Mononuclear cell (primary cell): ENCODE measurements around the gene RGS17. TPM values are rescaled to one million over a fixed set of nuclear protein-coding genes. Genes with fewer than 3 reads are reported as not detected.
"Not testable (repeated sequence)": the region's sequence is repeated elsewhere in the genome, so short reads cannot be mapped to it uniquely, and the experiment has no call there.

Source experiments
- H3K27me3 ChIP-seq: 2 replicates; pipeline ENCODE4 v1.6.0; 2011; ENCODE audit warnings: low read length, control low read depth; ENCODE audit not compliant: insufficient read depth
- H3K4me1 ChIP-seq: 2 replicates; pipeline ENCODE4 v1.5.1; 2011; ENCODE audit warnings: mild to moderate bottlenecking, low read length, control low read depth; ENCODE audit not compliant: insufficient read depth
- H3K4me3 ChIP-seq: 2 replicates; pipeline ENCODE4 v1.5.1; 2011; ENCODE audit warnings: mild to moderate bottlenecking, low read length, moderate library complexity
- H3K9me3 ChIP-seq: 2 replicates; pipeline ENCODE4 v1.5.1; 2011; ENCODE audit warnings: low read depth, mild to moderate bottlenecking, control low read depth, low read length
- total RNA-seq: library from RNA; depleted of rRNA; stranded (reverse); fragments of >200 nt; gene quantifications from one replicate; pipeline ENCODE4 v1.2.3, GENCODE V29; 2012

The RGS17 gene
- total RNA-seq, 1 donor = not detected

DNA sequence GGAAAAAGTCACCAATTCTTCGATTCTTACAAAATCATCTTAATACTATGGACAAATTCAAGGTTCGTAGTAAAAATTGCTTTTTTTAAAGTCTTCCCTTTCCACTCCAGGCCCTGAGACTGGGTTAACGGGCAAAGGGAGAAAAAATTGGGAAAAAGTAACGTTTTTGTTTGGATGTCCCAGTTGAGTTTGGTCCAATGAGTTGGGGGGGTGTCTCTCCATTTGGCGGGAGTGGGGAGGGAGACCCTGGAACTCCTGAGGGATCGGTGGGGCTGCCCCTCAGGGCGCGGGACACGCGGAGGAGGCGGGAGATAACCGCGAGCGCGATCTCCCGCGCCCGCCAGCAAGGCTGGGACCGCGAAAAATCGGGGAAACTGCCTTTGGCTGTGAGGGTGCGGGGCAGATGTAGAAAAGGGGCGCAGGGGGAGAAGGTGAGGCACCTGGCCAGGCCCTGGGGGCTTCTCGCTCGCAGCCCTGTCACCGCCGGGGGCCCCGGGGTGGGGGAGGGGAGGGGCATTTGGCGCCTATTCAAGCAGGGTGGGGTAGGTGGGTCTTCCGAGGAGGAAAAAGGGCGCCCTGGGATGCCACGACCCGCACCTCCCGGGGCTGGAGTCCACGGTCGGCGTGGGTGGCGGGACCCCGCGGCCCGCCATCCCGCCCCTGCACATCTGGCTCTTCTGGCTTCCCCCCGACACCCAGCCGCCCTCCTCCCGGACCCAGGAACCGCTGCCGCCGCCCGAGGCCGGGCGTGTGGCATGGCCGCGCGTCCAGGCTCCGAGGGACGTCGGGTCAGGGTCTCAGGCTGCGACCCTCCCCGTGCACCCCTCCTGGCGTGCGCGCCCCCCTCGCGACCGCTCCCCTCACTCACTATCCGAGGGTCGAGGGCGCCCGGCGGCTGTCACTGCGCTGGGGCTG lies 148.8 kb downstream of the RGS17 start:
- H3K4me3 ChIP-seq = peak overlapping the region; percentile 95
- no peaks in the 10 kb centered on the region for H3K27me3 ChIP-seq
- H3K9me3 ChIP-seq = no peaks in the 10 kb centered on the region
- H3K4me1 ChIP-seq = peaks cover 44% of the 10 kb centered on the region

DNA sequence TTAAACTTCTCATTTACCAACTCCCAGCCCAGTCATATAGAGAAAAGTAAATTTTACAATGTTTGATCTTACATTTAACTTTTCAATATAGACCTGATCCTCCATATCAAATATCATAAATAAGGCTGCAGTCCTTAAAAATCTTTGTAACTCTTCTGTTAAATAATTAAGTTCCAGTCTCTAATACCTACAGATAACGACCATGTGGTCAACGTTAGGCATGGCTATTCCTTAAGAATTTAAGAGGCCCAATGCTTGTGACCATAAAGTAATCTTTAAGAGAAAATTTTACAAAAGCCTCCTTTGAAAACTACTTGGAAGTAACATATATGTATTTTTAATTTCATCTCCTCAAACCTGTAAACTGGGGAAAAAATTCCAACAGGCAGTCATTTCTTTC lies 149.9 kb downstream of the RGS17 start:
- Histone ChIP-seq H3K9me3 (no peaks in the 10 kb centered on the region), H3K4me3 (no peak overlapping the region), H3K4me1 (peaks cover 53% of the 10 kb centered on the region), H3K27me3 (no peaks in the 10 kb centered on the region)

DNA sequence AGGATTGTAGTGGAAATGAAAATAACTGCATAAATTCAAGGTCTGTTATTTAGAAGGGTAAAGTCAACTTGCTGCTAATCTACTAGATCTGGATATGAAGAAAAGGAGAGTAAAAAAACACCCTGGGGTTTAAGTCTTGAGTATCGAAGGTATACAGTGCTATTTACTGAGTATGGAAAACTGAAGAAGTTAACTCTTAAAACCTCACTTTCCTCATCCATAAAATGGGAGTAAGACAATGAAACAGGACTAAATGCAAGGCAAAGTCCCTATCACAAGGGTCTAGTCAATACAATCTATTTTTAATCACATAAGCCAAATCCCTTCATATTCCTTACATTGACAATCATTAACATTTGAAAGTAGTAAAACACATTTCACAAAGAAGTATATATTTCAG lies 150.4 kb downstream of the RGS17 start:
- Histone ChIP-seq H3K4me3 (no peak overlapping the region), H3K27me3 (no peaks in the 10 kb centered on the region), H3K4me1 (peaks cover 57% of the 10 kb centered on the region), H3K9me3 (no peaks in the 10 kb centered on the region)

DNA sequence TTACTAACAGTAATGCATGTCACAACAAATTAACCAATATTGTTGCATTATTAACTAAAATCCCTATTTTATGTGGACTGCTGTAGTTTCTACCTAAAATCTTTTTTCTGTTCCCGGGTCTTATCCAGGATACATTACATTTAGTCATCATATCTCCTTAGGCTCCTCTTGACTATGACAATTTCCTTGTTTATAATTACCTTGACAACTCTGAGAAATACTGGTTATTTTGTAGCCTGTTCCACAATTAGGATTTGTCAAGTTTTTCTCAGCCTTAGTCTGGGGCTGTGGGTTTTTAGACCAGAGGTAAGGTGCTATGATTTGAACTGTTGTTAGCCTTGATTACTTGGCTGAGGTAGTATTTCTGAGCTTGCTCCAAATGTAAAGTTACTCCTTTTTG lies 152.0 kb downstream of the RGS17 start:
- Histone ChIP-seq H3K27me3 (no peaks in the 10 kb centered on the region), H3K4me1 (peaks cover 54% of the 10 kb centered on the region), H3K9me3 (no peaks in the 10 kb centered on the region), H3K4me3 (no peak overlapping the region)

DNA sequence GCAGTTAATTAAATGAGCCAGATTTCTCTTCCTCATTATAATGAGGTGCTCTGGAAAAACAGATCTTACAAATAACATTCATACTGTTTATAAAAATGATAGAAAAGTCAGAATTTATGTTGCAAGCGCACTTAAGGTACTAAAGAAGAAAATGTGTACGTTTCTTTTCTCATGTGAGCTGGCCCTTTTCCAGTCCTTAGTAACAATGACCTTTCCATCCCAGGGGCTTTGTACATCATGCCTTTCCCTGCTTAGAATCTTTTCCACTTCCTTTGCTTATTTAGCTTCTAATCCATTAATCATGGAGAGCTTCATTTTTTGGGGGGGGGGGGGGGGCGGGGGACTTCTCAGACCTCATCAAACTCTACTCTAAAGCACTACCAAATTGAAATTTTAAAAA lies 153.0 kb downstream of the RGS17 start:
- Histone ChIP-seq H3K4me3 (no peak overlapping the region), H3K4me1 (peaks cover 61% of the 10 kb centered on the region), H3K27me3 (no peaks in the 10 kb centered on the region), H3K9me3 (no peaks in the 10 kb centered on the region)

DNA sequence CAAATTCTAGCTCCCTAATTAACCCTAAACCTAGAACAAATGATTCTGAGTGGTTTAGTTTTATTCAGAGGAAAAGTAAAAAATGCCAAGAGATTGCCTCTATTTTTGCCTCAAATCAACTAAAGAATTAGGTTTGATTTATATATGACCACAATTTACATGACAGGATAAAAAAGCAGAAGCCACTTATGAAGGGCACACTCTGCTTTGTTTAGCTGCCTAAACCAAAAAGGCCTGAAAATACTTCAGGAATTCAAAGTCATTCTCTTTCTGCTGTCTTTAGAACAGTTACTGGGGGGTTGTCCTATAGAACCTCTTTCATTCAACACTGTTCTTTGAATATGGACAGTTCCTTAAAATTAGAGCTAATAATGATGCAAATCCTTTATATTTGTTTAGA lies 153.5 kb downstream of the RGS17 start:
- no peaks in the 10 kb centered on the region for H3K9me3 ChIP-seq
- peaks cover 59% of the 10 kb centered on the region for H3K4me1 ChIP-seq
- H3K4me3 ChIP-seq = no peak overlapping the region
- H3K27me3 ChIP-seq = no peaks in the 10 kb centered on the region

DNA sequence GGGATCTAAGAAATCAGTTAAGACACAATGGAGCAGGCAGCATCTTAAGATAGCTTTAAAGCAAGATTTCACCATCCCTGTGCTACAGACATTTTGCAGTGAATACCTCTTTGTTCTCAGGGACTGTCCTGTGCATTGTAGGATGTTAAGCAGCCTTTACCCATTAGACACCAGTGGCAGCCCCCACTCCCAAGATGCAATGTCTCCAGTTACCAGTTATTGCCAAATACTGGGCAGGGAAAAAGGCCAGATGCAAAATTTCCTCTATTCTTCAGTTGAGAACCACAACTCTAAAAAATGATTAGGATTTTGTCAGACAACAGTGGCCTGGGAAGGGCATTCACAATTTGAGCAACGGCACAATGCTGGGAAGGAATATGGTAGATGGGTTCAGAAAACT lies 154.3 kb downstream of the RGS17 start:
- Histone ChIP-seq H3K4me1 (peaks cover 51% of the 10 kb centered on the region), H3K4me3 (no peak overlapping the region), H3K27me3 (no peaks in the 10 kb centered on the region), H3K9me3 (no peaks in the 10 kb centered on the region)

DNA sequence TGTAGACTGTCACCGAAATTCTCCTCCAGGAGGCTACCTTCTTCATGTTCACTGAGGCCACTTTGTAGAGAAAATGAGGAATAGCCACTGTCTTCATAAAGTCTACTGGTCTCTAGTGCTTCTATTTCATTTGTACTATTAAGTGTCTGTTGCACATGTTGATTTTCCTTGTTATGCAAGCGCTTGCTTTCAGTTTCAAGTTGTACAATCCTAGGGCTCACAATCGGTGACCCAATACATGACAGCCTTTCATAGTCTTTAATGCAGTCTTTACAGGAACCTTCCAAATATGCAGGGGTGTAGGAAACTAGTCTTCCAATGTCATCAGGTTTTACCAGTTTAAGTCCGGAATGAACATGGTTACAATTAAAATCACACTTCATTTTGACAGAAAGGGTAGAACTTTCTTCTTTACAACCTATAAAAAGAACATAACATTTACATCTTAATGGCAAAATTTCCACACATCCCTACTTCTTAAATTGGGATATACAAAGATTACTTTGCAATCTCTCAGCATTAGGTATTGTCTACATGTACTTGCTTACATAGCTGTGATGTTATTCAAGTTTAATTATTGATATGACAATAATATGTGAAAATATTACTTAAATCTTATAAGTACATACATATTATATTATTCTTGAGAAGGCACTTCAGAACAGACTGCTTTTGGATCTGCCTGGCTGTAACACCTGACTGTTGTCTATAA lies 155.7 kb downstream of the RGS17 start:
- H3K27me3 ChIP-seq = no peaks in the 10 kb centered on the region
- H3K4me1 ChIP-seq = peaks cover 43% of the 10 kb centered on the region
- H3K9me3 ChIP-seq = no peaks in the 10 kb centered on the region
- H3K4me3 ChIP-seq = no peak overlapping the region

DNA sequence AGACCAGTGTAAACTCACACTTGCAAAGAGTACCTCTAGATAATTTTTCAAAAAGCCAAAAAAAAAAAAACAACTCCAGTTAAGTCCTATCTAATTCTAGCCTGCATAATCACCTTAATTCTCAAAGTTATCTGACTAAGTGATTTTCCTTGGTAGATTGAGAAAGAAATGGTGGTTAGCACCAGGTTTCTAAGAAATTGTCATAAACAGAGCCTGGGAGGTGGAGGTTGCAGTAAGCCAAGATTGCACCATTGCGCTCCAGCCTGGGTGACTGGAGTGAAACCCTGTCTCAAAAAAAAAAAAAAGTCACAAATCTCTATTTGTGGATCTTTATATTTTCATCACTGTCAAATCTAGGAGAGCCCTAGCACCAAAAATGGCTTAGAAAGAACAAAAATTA lies 157.2 kb downstream of the RGS17 start:
- Histone ChIP-seq H3K9me3 (no peaks in the 10 kb centered on the region), H3K27me3 (no peaks in the 10 kb centered on the region), H3K4me3 (no peak overlapping the region), H3K4me1 (peaks cover 39% of the 10 kb centered on the region)

DNA sequence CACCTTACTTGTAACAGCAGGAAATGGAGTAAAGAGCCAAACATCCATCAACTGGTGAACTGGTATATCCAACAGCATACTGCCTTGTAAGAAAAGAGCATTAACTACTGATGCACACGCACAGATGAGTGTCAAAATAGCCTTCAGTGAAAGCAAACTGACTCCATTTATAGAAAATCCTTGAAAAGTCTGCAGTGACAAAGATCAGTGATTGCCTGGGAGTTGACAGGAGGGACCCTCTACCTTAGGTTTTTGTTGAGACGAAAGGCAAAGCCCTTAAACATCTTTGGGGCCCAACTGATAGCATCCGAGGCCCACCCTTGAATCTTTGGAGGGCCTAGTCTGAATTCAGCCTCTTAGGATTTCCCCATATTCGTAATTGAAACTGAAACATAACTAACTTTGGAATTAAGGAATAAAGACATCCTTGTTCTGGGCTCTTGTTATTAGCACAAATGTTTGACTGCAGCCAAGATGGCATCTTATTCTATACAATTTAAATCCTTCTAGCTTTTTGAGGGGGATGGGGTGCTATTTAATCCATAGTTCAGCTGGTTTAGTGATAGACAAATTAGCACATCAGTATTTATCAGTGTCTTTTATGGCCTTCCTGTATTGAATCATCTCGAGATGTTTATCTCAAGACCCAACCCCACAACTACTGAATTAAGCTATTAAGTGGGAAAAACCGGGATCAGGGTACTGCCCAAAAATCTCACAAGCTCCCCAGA lies 161.2 kb downstream of the RGS17 start:
- H3K27me3 ChIP-seq = no peaks in the 10 kb centered on the region
- H3K9me3 ChIP-seq = no peaks in the 10 kb centered on the region
- H3K4me1 ChIP-seq = peaks cover 17% of the 10 kb centered on the region
- H3K4me3 ChIP-seq = no peak overlapping the region

DNA sequence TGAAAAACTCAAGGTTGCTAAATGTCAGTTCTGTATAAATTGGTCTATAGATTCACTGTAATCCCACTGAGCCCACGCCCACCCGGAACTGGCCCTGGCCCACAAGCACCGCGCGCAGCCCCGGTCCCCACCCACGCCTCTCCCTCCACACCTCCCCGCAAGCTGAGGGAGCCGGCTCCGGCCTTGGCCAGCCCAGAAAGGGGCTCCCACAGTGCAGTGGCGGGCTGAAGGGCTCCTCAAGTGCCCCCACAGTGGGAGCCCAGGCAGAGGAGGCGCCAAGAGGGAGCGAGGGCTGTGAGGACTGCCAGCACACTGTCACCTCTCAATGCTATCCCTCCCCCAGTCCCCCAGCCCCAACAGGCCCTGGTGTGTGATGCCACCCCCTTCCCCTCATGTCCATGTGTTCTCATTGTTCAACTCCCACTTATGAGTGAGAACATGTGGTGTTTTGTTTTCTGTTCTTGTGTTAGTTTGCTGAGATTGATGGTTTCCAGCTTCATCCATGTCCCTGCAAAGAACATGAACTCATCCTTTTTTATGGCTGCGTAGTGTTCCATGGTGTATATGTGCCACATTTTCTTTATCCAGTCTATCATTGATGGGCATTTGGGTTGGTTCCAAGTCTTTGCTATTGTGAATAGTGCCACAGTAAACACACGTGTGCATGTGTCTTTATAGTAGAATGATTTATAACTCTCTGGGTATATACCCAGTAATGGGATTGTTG lies 164.8 kb downstream of the RGS17 start:
- H3K9me3 ChIP-seq, H3K27me3 ChIP-seq, H3K4me3 ChIP-seq: not testable (repeated sequence)

DNA sequence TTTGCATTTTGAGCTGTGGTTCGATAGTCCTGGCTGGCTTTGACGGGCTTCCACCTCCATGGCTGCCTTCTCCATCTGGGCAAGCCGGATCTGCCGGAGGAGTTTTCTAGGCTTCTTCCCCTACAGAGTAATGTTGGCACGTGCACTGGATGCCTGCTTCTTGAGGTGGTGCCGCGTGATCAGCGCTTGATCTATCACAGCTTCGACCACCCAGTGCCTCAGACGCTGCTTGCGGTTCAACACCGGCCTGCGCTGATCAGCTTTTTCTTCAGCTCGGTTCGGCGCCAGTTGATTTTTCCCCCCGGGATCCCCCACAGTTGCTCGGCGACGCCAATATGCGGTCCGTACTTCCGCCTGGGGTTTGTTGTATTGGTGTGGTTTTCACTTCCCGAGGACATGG lies 171.7 kb downstream of the RGS17 start:
- no peaks in the 10 kb centered on the region for H3K27me3 ChIP-seq
- H3K4me3 ChIP-seq = no peak overlapping the region
- no peaks in the 10 kb centered on the region for H3K4me1 ChIP-seq
- no peaks in the 10 kb centered on the region for H3K9me3 ChIP-seq

More for the DNA sequence above, 164.8 kb downstream of the RGS17 start:
- H3K4me1 ChIP-seq = not testable (repeated sequence)

DNA sequence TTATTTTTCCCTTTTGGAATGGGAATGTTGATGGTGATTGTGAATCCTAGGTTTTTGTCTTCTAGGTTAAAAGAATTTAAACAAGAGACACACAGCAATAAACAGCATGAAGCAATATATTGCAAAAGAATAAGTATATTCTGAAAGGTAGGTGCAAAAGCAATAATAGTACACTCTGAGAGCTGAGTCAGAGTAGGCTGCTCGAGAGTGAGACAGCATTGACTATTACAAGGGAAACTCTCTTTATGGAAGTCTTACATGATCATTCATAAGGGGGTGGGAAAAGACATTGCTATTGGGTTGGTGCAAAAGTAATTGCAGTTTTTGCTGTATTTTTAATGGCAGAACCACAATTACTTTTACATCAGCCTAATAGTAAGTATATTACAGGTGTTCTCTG lies 173.3 kb downstream of the RGS17 start:
- no peaks in the 10 kb centered on the region for H3K9me3 ChIP-seq
- H3K4me1 ChIP-seq = no peaks in the 10 kb centered on the region
- H3K27me3 ChIP-seq = no peaks in the 10 kb centered on the region
- no peak overlapping the region for H3K4me3 ChIP-seq
